Activated B cell treated with CpG ODN at 0.5 μM for 24 hours (primary cell): Measurements from ENCODE around the gene LIMA1. TPM values are rescaled to one million over a fixed set of nuclear protein-coding genes. Genes with fewer than 3 reads are reported as not detected.
"Not testable (repeated sequence)": the region's sequence is repeated elsewhere in the genome, so short reads cannot be mapped to it uniquely, and the experiment has no call there.

Source experiments
- ATAC-seq: fragments of 200-7000 bp; cut with Tn5 transposase; one replicate; pipeline ENCODE4 v1.10.0; 2021; ENCODE audit warnings: low read depth, mild to moderate bottlenecking, moderate library complexity
- CTCF ChIA-PET: fragments of 350-600 bp; sonication (Branson Sonifier 250); formaldehyde crosslinking; loops from one replicate; lab custom pipeline; 2021; ENCODE audit warnings: antibody characterized with exemption; lab: Charles Lee
- POLR2A ChIA-PET: fragments of 350-600 bp; sonication (Branson Sonifier 250); formaldehyde crosslinking; loops from one replicate; lab custom pipeline; 2021; ENCODE audit warnings: antibody characterized with exemption; lab: Charles Lee
- DNase-seq: peaks from one replicate; pipeline ENCODE4 v3.0.0; 2022
- H3K27ac Mint-ChIP-seq: one replicate; pipeline ENCODE4 v1.8.0; 2020; ENCODE audit warnings: mixed read lengths
- H3K27me3 Mint-ChIP-seq: one replicate; pipeline ENCODE4 v1.8.0; 2021; ENCODE audit warnings: mixed read lengths
- H3K36me3 Mint-ChIP-seq: one replicate; pipeline ENCODE4 v1.8.0; 2021; ENCODE audit warnings: low read depth, mixed read lengths
- H3K4me1 Mint-ChIP-seq: one replicate; pipeline ENCODE4 v1.8.0; 2021; ENCODE audit warnings: mixed read lengths
- H3K4me3 Mint-ChIP-seq: one replicate; pipeline ENCODE4 v1.8.0; 2020; ENCODE audit warnings: mild to moderate bottlenecking, mixed read lengths
- H3K9me3 Mint-ChIP-seq: one replicate; pipeline ENCODE4 v1.8.0; 2020; ENCODE audit warnings: mixed read lengths
- CTCF ChIP-seq: fragments of 200-600 bp; IDR thresholded peaks from one replicate; pipeline ENCODE4 v1.8.0; 2022; ENCODE audit warnings: antibody characterized with exemption, mild to moderate bottlenecking
- intact Hi-C: fragments of 100-400 bp; cut with micrococcal nuclease; formaldehyde crosslinking; loops from one replicate; pipeline ENCODE4 v1.15.1; 2024
- total RNA-seq: library from RNA; stranded (reverse); gene quantifications from 2 replicates; pipeline ENCODE4 v1.2.3, GENCODE V29; 2022

The LIMA1 gene
- total RNA-seq = 5.7 and 6.7 TPM in 2 replicates

DNA sequence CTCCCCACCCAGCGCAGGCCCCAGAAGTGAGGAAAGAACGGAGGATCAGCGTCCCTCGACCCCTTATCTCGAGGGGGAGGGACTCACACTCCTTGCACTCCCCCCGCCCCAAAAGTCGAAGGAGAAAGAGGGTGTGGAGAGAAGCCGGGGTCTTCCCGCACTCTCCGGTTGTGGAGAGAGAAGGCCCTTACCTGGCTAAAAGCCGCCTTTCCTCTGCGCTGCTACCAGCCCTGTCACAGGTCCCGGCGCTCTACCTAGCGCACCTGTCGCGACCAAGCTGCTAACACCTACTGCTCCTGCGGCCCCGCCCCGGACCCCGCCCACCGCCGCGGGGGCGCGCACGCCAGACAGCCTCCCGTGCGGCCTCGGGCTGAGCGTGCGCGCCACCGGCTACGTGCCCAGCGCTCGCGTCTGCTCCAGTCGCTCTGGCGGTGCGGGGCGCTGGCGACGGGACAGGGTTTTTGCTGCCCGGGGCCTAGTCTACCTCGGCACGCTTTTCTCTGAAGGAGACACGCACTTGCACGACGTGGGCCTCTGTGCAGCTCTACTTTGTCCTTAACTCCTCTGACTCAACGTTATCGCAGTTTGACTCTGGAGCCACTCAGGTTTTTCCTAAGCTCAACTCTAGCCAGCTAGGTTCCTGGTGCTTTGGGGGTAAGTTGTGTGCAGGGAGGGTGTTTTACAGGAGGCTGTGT lies at the start of gene LIMA1:
Gene LIMA1 (minus strand): TSS at position 292 of the 695 bp plus-strand sequence. CDS start 34,769 bp downstream, outside the sequence.
- no peaks in the 10 kb centered on the region for H3K36me3 Mint-ChIP-seq
- H3K27me3 Mint-ChIP-seq = no peaks in the 10 kb centered on the region
- peak within 1 kb of the TSS; percentile 91 for H3K4me3 Mint-ChIP-seq
- no peak for TF ChIP-seq CTCF
- intact Hi-C loops = loop anchor here (2.0 to 10.0 kb wide), 4 partner anchors 27 to 119 kb away; partner anchors contain the start of genes CERS5 and LARP4
- no peaks in the 10 kb centered on the region for H3K9me3 Mint-ChIP-seq
- ATAC-seq = peak; percentile 97
- DNase-seq = peak; percentile 95
- peaks cover 17% of the 10 kb centered on the region for H3K4me1 Mint-ChIP-seq
- POLR2A ChIA-PET = interaction anchor here (0.5 to 1.5 kb wide), 9 partner anchors 31 to 1152 kb away, joined by 3 to 9 read pairs (median 4); partner anchors contain the start of genes PRPF40B, SMARCD1 and TUBA1B
- peak within 1 kb of the TSS; percentile 71 for H3K27ac Mint-ChIP-seq
- CTCF ChIA-PET = interaction anchor here (0.8 kb wide), 1 partner anchor 108 kb away, joined by 4 read pairs; no protein-coding TSS in a partner anchor

DNA sequence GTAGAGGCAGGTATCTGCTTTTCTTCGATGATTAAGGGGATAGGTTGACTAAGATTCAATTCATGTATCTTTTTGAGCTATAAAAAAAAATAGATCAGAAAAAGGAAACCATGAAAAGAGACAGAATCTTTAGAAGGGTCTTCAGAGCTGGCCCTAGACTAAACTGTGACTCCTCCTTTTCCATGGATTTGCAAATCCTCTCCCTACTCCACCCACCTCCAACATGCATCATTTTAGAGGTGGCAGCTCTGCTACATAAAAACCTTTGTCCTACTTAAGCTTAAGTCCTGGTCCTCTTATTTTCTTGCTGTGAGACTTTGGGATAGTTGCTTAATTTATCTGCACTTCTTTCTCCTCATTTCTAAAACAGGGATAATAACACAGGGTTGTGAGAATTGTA lies 48.4 kb upstream of the LIMA1 start:
- Mint-ChIP-seq H3K4me1 (no peaks in the 10 kb centered on the region), H3K27me3 (no peaks in the 10 kb centered on the region), H3K36me3 (no peaks in the 10 kb centered on the region), H3K4me3 (no peak overlapping the region), H3K27ac (no peak overlapping the region), H3K9me3 (no peaks in the 10 kb centered on the region)
- DNase-seq (no peak), ATAC-seq (no peak)
- intact Hi-C loops = no loop called here
- ChIA-PET POLR2A (interaction anchor here (0.6 kb wide), 1 partner anchor 562 kb away, joined by 3 read pairs; no protein-coding TSS in a partner anchor), CTCF (no interaction called here)
- TF ChIP-seq CTCF = no peak

DNA sequence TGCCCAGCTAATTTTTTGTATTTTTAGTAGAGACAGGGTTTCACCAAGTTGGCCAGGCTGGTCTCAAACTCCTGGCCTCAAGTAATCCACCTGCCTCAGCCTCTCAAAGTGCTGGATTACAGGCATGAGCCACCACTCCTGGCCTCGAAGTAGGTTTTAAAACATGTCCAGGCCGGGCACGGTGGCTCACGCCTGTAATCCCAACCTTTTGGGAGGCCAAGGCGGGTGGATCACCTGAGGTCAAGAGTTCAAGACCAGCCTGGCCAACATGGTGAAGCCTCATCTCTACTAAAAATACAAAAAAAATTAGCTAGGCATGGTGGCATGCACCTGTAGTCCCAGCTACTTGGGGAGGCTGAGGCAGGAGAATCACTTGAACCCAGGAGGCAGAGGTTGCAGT lies 45.3 kb upstream of the LIMA1 start:
- H3K4me3 Mint-ChIP-seq, intact Hi-C loops, POLR2A ChIA-PET, H3K4me1 Mint-ChIP-seq, H3K36me3 Mint-ChIP-seq, ATAC-seq, H3K27me3 Mint-ChIP-seq, H3K9me3 Mint-ChIP-seq, DNase-seq, H3K27ac Mint-ChIP-seq: not testable (repeated sequence)
- CTCF ChIA-PET = interaction anchor here (1.0 kb wide), 1 partner anchor 26 kb away, joined by 3 read pairs; no protein-coding TSS in a partner anchor

DNA sequence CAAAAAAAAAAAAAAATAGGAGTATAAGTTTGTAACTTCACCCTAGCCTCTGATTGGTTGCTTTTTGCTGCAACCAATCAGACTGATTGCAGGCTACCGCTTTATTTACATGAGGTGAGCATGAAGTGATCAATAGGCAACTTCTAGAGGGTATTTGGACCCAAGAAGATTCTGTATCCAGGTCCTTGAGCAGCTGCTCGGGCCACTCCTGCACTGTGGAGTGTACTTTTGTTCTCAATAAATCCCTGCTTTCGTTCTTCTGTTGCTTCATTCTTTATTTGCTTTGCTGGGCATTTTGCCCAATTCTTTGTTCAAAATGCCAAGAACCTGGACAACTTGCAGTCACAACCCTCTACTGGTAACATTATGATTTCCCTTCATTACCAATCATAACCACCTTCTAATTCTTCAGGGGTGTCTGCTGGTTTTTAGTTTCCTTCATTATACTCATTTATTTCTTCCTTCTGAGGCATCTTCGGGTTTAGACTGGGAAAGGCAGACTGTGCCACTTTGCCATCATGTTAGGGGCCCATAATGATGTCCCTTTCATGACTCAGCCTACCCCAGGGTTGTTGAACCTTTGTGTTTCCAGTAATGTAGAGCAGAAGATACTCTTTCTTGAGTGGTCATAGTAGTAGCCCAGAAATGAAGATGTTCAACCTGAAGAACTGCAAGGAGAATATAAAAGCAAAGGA lies 43.4 kb upstream of the LIMA1 start:
- H3K27ac Mint-ChIP-seq = no peak overlapping the region
- no peaks in the 10 kb centered on the region for H3K27me3 Mint-ChIP-seq
- DNase-seq (no peak), ATAC-seq (no peak)
- no peaks in the 10 kb centered on the region for H3K9me3 Mint-ChIP-seq
- CTCF ChIA-PET = no interaction called here
- intact Hi-C loops = no loop called here
- no peak overlapping the region for H3K4me3 Mint-ChIP-seq
- POLR2A ChIA-PET = no interaction called here
- no peaks in the 10 kb centered on the region for H3K36me3 Mint-ChIP-seq
- H3K4me1 Mint-ChIP-seq = no peaks in the 10 kb centered on the region
- no peak for TF ChIP-seq CTCF

DNA sequence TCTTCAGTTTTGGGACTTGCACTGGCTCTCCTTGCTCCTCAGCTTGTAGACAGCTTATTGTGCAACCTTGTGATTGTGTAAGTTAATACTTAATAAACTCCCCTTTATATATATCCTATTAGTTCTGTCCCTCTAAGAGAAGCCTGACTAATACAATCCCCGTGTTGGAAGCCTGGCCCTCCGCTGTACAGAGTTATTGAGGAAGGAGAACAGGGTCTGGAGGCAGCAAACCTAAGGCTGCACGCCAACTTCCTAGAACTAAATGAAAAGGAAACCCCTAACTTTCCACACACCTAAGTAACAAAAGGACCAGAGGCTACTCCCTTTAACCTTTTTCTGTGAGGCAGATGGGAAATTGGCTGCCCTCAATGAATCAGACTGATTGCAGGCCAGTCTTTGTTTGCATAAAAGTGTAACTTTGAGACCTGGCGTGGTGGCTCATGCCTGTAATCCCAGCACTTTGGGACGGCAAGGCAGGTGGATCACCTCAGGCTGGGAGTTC lies 42.6 kb upstream of the LIMA1 start:
- no peak for TF ChIP-seq CTCF
- no peak overlapping the region for H3K27ac Mint-ChIP-seq
- no peaks in the 10 kb centered on the region for H3K9me3 Mint-ChIP-seq
- H3K4me1 Mint-ChIP-seq = no peaks in the 10 kb centered on the region
- H3K4me3 Mint-ChIP-seq = no peak overlapping the region
- ATAC-seq (no peak), DNase-seq (no peak)
- ChIA-PET CTCF (no interaction called here), POLR2A (no interaction called here)
- no peaks in the 10 kb centered on the region for H3K36me3 Mint-ChIP-seq
- intact Hi-C loops = no loop called here
- no peaks in the 10 kb centered on the region for H3K27me3 Mint-ChIP-seq

DNA sequence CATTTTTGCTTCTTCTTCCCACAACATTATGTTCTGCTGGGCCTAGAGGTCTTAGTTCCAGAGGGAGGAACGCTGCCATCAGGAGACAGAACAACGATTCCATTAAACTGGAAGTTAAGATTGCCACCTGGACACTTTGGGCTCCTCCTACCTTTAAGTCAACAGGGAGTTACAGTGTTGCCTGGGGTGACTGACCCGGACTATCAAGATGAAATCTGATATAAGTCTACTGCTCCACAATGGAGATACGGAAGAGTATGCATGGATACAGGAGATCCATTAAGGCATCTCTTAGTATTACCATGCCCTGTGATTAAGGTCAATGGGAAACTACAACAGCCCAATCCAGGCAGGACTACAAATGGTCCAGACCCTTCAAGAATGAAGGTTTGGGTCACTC lies 41.5 kb upstream of the LIMA1 start:
- ATAC-seq, H3K4me1 Mint-ChIP-seq, H3K9me3 Mint-ChIP-seq, DNase-seq, intact Hi-C loops, H3K36me3 Mint-ChIP-seq, H3K27me3 Mint-ChIP-seq, CTCF ChIA-PET, H3K4me3 Mint-ChIP-seq, H3K27ac Mint-ChIP-seq, POLR2A ChIA-PET: not testable (repeated sequence)

DNA sequence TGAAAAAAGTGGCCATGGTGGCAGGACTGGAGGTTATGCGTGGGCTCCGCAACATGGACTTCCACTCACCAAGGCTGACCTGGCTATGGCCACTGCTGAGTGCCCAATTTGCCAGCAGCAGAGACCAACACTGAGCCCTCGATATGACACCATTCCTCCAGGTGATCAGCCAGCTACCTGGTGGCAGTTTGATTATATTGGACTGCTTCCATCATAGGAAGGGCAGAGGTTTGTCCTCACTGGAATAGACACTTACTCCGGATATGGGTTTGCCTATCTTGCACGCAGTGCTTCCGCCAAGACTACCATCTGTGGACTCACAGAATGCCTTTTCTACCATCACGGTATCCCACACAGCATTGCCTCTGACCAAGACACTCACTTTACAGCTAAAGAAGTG lies 40.8 kb upstream of the LIMA1 start:
- intact Hi-C loops, H3K27me3 Mint-ChIP-seq, H3K36me3 Mint-ChIP-seq, H3K4me1 Mint-ChIP-seq, H3K9me3 Mint-ChIP-seq, CTCF ChIA-PET, H3K4me3 Mint-ChIP-seq, H3K27ac Mint-ChIP-seq, DNase-seq, ATAC-seq: not testable (repeated sequence)
- POLR2A ChIA-PET = interaction anchor here (0.6 kb wide), 1 partner anchor 10 kb away, joined by 3 read pairs; no protein-coding TSS in a partner anchor
